ENCODE measurements around the gene NPW.
"Not testable (repeated sequence)": the region's sequence is repeated elsewhere in the genome, so short reads cannot be mapped to it uniquely, and the experiment has no call there.

The NPW gene

DNA sequence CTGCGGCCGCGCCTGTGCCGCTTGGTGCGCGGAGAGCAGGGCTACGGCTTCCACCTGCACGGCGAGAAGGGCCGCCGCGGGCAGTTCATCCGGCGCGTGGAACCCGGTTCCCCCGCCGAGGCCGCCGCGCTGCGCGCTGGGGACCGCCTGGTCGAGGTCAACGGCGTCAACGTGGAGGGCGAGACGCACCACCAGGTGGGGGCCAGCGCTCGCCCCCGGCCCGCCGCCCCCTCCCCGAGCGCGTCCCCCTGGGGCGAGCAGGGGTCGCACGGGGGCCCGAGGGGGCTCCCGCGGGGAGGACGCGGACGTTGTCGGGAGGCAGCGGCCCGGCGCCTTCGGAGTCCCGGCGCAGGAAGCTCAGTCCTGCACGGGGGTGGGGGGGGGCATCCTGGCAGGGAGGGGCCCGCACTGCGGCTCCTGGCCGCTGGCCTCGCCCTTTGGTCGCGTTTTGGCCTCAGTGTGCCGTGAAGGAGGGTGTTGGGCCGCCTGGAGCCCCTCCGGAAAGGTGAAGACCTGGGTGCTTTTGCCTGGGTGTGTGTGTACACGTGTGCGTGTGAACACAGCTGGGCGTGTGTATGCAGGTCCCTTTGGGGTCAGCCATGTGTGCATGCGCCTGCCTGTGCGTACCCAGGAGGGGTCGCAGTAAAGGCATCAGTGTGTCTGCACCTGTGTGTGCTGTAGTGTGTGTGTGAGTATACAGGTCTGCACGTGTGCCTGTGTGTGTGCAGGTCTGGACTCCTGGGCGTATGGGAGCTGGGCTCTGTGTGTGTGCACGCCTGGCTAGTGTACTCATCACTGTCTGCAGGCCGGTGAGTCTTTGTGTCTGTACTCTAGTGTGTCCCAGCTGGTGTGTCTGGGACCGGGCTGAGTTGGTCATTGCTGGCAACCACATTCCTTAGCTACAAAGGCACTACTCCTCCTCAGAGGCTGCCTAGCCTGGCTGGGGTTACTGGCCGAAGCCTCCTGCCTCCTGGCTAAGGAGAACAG is 7.7 kb downstream of the NPW start:
- H3K9ac ChIP-seq (ENCODE audit: low read length), result peak overlapping the region; percentile 45

DNA sequence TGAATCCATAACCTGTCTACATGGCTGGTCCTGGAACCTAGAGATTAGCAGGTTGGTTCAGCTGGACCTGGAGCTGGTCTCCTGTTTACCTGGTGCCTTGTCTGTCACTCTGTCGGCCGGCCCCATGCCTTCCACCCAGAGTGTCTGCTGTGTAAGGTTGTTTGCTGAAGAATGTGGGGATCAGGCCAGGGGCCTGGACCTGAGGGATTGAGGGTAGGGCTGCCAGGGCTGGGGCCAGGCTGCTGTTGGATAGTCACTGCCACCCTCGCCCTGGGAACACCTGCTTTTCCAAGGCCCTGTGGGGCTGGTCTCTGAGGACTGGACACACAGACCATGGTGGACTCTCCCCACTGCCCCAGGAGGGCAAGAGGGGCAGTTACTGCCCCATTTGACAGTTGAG is 8.6 kb downstream of the NPW start:
- H3K4me3 ChIP-seq (ENCODE audit: low read depth, low read length), result no peak overlapping the region
- H3K27me3 ChIP-seq (ENCODE audit: control insufficient read depth, insufficient read depth, low read length), result peaks cover 30% of the 10 kb centered on the region

More for the DNA sequence above, 7.7 kb downstream of the NPW start:
- H3K36me3 ChIP-seq (ENCODE audit: control insufficient read depth, insufficient read depth, low read length), result no peaks in the 10 kb centered on the region
- H3K27ac ChIP-seq (ENCODE audit: low read depth, low read length), result no peak overlapping the region
- H3K4me1 ChIP-seq (ENCODE audit: control insufficient read depth, insufficient read depth, low read length), result peaks cover 17% of the 10 kb centered on the region
- no peaks in the 10 kb centered on the region for H3K9me3 ChIP-seq (ENCODE audit: control insufficient read depth, insufficient read depth, low read depth, low read length)
- H3K4me3 ChIP-seq (ENCODE audit: low read depth, low read length), result peak overlapping the region; percentile 48
- H3K27me3 ChIP-seq (ENCODE audit: control insufficient read depth, insufficient read depth, low read length), result peaks cover 30% of the 10 kb centered on the region

DNA sequence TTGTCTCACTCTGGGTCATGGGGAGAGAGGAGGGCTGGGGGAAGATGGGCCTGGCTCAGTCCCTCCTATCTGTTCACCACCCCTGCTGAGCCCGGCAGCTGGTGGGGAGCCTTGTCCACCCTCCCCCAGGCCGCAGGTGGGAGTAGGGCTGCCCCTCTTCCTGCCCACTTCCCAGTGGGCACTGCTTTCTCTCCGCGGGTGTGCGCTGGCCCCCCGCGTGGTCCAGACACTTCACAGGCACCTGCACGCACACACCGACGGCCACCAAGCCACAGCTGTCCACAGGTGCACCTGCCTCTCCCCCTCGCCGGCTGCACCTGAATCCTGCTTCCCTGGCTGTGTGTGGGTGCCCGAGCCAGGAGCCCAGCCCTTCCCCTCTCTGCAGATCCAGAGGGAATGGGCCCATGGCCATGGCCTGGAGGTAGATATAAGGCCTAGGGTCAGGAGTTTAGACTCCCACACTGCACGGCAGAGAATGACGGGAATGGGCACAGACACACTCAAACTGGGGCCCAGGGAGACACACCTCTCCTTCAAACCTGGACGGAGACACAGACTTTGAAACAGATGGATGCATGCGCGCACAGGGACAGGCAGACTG is 9.1 kb downstream of the NPW start:
- no peaks in the 10 kb centered on the region for H3K36me3 ChIP-seq (ENCODE audit: control insufficient read depth, insufficient read depth, low read length)
- no peak overlapping the region for H3K9ac ChIP-seq (ENCODE audit: low read length)
- H3K27ac ChIP-seq (ENCODE audit: low read depth, low read length), result no peak overlapping the region
- H3K4me1 ChIP-seq (ENCODE audit: control insufficient read depth, insufficient read depth, low read length), result peaks cover 22% of the 10 kb centered on the region
- H3K4me3 ChIP-seq (ENCODE audit: low read depth, low read length), result no peak overlapping the region
- no peaks in the 10 kb centered on the region for H3K9me3 ChIP-seq (ENCODE audit: control insufficient read depth, insufficient read depth, low read depth, low read length)
- H3K27me3 ChIP-seq (ENCODE audit: control insufficient read depth, insufficient read depth, low read length), result peaks cover 30% of the 10 kb centered on the region

More for the DNA sequence above, 8.6 kb downstream of the NPW start:
- H3K36me3 ChIP-seq (ENCODE audit: control insufficient read depth, insufficient read depth, low read length), result no peaks in the 10 kb centered on the region
- H3K4me1 ChIP-seq (ENCODE audit: control insufficient read depth, insufficient read depth, low read length), result peaks cover 17% of the 10 kb centered on the region
- H3K27ac ChIP-seq (ENCODE audit: low read depth, low read length), result no peak overlapping the region
- H3K9ac ChIP-seq (ENCODE audit: low read length), result no peak overlapping the region
- H3K9me3 ChIP-seq (ENCODE audit: control insufficient read depth, insufficient read depth, low read depth, low read length), result no peaks in the 10 kb centered on the region

DNA sequence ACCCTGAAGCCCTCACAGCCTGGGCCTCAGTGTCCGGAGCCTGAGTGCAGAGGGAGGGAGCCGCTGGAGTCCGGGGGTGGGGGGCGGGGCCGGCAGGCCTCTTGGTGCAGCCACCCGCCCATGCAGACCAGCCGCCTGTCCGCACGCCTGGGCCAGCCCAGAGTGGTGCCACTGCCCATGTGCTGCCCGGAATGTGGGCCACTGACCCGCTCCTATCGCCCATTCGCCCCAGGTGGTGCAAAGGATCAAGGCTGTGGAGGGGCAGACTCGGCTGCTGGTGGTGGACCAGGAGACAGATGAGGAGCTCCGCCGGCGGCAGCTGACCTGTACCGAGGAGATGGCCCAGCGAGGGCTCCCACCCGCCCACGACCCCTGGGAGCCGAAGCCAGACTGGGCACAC is 9.8 kb downstream of the NPW start:
- peaks cover 24% of the 10 kb centered on the region for H3K27me3 ChIP-seq (ENCODE audit: control insufficient read depth, insufficient read depth, low read length)
- no peak overlapping the region for H3K4me3 ChIP-seq (ENCODE audit: low read depth, low read length)
- H3K9ac ChIP-seq (ENCODE audit: low read length), result no peak overlapping the region
- peaks cover 20% of the 10 kb centered on the region for H3K4me1 ChIP-seq (ENCODE audit: control insufficient read depth, insufficient read depth, low read length)
- H3K27ac ChIP-seq (ENCODE audit: low read depth, low read length), result no peak overlapping the region
- no peaks in the 10 kb centered on the region for H3K36me3 ChIP-seq (ENCODE audit: control insufficient read depth, insufficient read depth, low read length)
- no peaks in the 10 kb centered on the region for H3K9me3 ChIP-seq (ENCODE audit: control insufficient read depth, insufficient read depth, low read depth, low read length)

DNA sequence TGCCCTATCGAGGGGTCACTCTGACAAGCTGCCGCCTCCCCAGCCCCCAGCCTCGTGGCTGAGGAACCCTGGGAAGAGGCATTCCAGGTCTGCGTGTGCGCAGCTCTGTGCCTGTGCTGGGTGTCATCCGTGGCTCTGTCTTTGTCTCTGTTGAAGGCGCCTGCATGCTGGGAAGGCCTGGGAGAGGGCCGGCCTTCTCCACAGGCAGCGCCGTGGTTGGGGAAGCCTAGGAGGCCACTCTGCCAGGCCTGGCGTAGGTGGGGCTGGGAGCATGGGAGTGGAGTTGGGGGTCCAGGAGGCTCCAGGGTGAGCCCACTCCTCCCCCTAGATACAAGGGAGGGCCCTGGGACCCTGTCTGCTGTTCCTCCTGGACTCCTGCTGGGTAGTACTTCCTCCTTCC is 10.5 kb downstream of the NPW start:
- H3K27me3 ChIP-seq (ENCODE audit: control insufficient read depth, insufficient read depth, low read length), result peaks cover 24% of the 10 kb centered on the region
- no peaks in the 10 kb centered on the region for H3K9me3 ChIP-seq (ENCODE audit: control insufficient read depth, insufficient read depth, low read depth, low read length)
- no peak overlapping the region for H3K9ac ChIP-seq (ENCODE audit: low read length)
- no peak overlapping the region for H3K27ac ChIP-seq (ENCODE audit: low read depth, low read length)
- H3K4me1 ChIP-seq (ENCODE audit: control insufficient read depth, insufficient read depth, low read length), result peaks cover 20% of the 10 kb centered on the region
- no peaks in the 10 kb centered on the region for H3K36me3 ChIP-seq (ENCODE audit: control insufficient read depth, insufficient read depth, low read length)
- H3K4me3 ChIP-seq (ENCODE audit: low read depth, low read length), result no peak overlapping the region

DNA sequence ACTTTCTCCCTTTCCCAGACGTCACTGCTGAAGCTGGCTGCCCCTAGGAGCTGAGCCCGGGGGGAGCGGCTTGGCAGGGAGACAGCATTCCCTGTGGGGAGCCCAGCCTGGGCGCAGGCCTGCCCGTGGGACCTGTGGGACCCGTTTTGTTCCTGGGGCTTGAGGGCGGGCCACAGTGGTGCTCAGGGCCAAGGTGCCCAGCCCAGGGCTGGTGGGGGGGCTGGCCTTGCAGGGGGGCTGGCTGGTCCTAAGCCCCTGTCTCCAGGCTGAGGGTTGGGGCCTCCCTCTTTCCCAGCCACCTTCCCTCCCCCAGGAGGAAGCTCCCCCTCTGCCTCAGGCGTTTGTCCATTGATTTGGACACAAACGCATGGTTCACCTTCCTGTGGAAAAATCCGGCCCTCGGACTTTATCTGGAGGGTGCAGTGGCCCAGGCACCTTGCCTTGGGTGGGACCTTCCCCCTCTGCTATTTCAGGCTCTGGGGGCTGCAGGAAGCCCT is 11.5 kb downstream of the NPW start:
- Histone ChIP-seq H3K4me1 (ENCODE audit: control insufficient read depth, insufficient read depth, low read length) (peaks cover 26% of the 10 kb centered on the region), H3K9ac (ENCODE audit: low read length) (no peak overlapping the region), H3K27me3 (ENCODE audit: control insufficient read depth, insufficient read depth, low read length) (peaks cover 17% of the 10 kb centered on the region), H3K4me3 (ENCODE audit: low read depth, low read length) (no peak overlapping the region), H3K9me3 (ENCODE audit: control insufficient read depth, insufficient read depth, low read depth, low read length) (no peaks in the 10 kb centered on the region), H3K36me3 (ENCODE audit: control insufficient read depth, insufficient read depth, low read length) (no peaks in the 10 kb centered on the region), H3K27ac (ENCODE audit: low read depth, low read length) (no peak overlapping the region)

DNA sequence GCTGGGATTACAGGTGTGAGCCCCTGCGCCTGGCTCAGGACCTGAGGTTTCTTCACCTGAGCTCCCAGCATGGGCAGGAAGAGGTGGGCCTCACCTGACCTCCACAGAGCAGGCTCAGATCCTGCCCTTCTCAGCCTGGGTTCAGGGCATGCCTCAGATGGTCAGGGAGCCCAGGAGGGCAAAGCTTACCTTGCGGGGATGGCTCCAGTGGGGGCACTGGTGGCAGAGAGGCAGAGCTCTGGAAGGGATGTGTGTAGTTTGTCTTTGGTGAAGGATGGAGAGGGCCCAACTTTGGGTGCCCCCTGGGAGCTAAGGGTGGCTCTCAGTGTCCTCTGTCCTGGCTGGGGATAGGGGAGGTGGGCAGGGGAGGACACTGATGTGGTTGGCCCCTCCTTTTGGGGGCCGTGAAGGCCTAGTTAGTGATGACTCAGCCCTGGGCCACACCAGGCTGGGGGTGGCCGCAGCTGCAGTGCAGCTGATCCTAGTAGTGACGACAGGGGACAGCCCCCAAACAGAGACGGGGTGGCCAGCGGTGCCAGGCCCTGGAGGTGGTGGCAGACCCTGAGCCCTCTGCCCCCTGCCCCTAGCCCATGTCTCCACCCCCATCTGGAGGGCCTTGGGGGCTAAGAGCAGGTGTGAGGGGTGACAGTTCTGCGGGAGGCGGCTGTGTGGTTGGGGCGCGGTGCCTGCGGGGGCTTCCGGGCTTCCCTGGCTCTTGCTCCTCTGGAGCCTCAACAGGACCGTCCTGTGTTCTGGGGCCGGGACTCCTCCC is 12.9 kb downstream of the NPW start:
- H3K4me3 ChIP-seq (ENCODE audit: low read depth, low read length), result no peak overlapping the region
- H3K27ac ChIP-seq (ENCODE audit: low read depth, low read length), result no peak overlapping the region

DNA sequence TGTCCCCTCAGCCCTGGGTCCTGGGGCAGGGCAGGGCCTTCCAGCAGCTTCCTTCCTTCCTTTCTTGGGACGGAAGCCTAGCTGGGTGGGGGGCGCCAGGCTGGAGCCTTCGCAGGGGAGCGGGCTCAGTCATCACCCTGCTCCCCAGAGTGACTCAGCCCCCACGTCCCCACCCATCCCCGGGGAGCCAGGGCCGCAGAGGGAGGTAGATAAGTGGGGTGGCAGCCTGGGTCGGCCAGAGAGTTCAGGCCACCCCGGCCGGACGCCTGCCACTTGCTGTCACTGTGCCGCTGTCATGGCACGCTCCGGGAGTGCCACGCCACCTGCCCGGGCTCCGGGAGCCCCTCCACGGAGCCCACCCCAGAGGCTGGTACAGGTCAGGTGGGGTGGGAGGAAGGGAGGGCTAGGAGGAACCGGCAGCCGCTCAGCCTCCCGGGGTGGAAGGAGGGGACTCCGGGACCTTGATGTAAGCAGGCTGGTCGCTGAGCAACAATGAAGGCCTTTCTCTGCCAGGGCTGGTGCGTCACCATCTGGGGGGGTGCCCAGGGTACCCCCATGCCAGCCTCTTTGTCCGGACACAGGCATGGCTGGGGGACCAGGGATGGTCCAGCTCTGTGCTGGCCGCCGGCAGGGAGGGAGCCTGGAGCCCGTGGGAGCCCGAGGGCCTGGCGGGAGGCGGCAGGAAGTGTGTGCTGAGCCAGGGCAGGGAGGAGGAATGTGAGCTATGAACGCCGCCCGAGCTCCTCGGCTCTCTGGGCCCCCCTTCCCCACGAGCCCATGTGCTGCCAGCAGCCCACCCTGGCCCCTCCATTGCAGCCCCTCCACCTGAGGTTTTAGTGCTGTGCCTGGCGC is 13.7 kb downstream of the NPW start:
- Histone ChIP-seq H3K4me1 (ENCODE audit: control insufficient read depth, insufficient read depth, low read length) (peaks cover 20% of the 10 kb centered on the region; the same call in 1 of the 2 replicates), H3K36me3 (ENCODE audit: control insufficient read depth, insufficient read depth, low read length) (peaks cover 9% of the 10 kb centered on the region), H3K4me3 (ENCODE audit: low read depth, low read length) (no peak overlapping the region), H3K9me3 (ENCODE audit: control insufficient read depth, insufficient read depth, low read depth, low read length) (no peaks in the 10 kb centered on the region), H3K27ac (ENCODE audit: low read depth, low read length) (no peak overlapping the region), H3K27me3 (ENCODE audit: control insufficient read depth, insufficient read depth, low read length) (peaks cover under 1% of the 10 kb centered on the region; the same call in 1 of the 2 replicates), H3K9ac (ENCODE audit: low read length) (no peak overlapping the region)

More for the DNA sequence above, 12.9 kb downstream of the NPW start:
- H3K9ac ChIP-seq (ENCODE audit: low read length), result no peak overlapping the region
- no peaks in the 10 kb centered on the region for H3K9me3 ChIP-seq (ENCODE audit: control insufficient read depth, insufficient read depth, low read depth, low read length)
- H3K4me1 ChIP-seq (ENCODE audit: control insufficient read depth, insufficient read depth, low read length), result peaks cover 22% of the 10 kb centered on the region; the same call in 1 of the 2 replicates
- peaks cover 9% of the 10 kb centered on the region for H3K27me3 ChIP-seq (ENCODE audit: control insufficient read depth, insufficient read depth, low read length)
- H3K36me3 ChIP-seq (ENCODE audit: control insufficient read depth, insufficient read depth, low read length), result peaks cover 6% of the 10 kb centered on the region; the same call in 1 of the 2 replicates

DNA sequence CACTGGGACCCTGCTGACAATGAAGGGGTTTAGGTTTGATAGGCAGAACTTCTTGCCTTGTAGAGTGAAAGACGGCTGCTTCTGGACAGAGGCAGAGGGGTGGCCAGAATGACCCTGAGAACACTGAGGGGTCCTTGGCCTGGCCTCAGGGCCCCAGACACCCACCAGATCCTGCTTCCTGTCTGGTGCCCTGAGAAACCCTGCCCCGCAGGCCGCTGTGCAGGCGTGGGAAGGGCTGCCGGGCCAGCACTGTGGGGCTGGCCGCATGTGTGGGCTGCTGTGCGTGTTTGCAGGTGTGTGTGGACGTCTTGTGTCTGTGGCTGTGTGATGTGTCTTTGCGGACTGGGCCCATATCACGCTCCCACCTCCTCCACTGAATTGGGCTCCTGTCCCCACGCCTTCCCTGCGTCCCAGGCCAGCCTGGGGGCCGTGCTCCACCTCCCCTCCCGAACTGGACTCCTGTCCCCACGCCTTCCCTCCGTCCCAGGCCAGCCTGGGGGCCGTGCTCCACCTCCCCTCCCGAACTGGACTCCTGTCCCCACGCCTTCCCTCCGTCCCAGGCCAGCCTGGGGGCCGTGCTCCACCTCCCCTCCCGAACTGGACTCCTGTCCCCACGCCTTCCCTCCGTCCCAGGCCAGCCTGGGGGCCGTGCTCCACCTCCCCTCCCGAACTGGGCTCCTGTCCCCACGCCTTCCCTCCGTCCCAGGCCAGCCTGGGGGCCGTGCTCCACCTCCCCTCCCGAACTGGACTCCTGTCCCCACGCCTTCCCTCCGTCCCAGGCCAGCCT is 14.5 kb downstream of the NPW start:
- not testable (repeated sequence) for H3K4me3 ChIP-seq (ENCODE audit: low read depth, low read length); H3K27ac ChIP-seq (ENCODE audit: low read depth, low read length)
- H3K4me1 ChIP-seq (ENCODE audit: control insufficient read depth, insufficient read depth, low read length), result peaks cover 22% of the 10 kb centered on the region; the same call in 1 of the 2 replicates

More for the DNA sequence above, 14.5 kb downstream of the NPW start:
- not testable (repeated sequence) for H3K27me3 ChIP-seq (ENCODE audit: control insufficient read depth, insufficient read depth, low read length); H3K36me3 ChIP-seq (ENCODE audit: control insufficient read depth, insufficient read depth, low read length); H3K9me3 ChIP-seq (ENCODE audit: control insufficient read depth, insufficient read depth, low read depth, low read length); H3K9ac ChIP-seq (ENCODE audit: low read length)
